Hepatocyte (in vitro differentiated cells): ENCODE results near the gene RANBP3. TPM values are rescaled to one million over a fixed set of nuclear protein-coding genes. Genes with fewer than 3 reads are reported as not detected.

ENCODE experiments used
- DNase-seq: peaks from one replicate; pipeline ENCODE4 v3.0.0-alpha.2; 2016; ENCODE audit warnings: low spot score
- H2AFZ ChIP-seq: fragments of 200-600 bp; sonication (generic); 2 replicates; pipeline ENCODE4 v1.6.0; 2016; ENCODE audit warnings: antibody characterized with exemption, mild to moderate bottlenecking
- H3K27ac ChIP-seq: fragments of 200-600 bp; sonication (generic); 2 replicates; pipeline ENCODE4 v1.5.1; 2016; ENCODE audit warnings: mild to moderate bottlenecking
- H3K27me3 ChIP-seq: fragments of 200-600 bp; sonication (generic); 2 replicates; pipeline ENCODE4 v1.6.1; 2016
- H3K36me3 ChIP-seq: fragments of 200-600 bp; sonication (generic); replicated peaks from 2 replicates; pipeline ENCODE4 v1.5.1; 2016; ENCODE audit warnings: low read depth; ENCODE audit not compliant: insufficient read depth
- H3K4me1 ChIP-seq: fragments of 200-600 bp; sonication (generic); 2 replicates; pipeline ENCODE4 v1.5.1; 2016; ENCODE audit warnings: mild to moderate bottlenecking, moderate library complexity; ENCODE audit not compliant: insufficient read depth
- H3K4me2 ChIP-seq: fragments of 200-600 bp; sonication (generic); 2 replicates; pipeline ENCODE4 v1.6.0; 2016
- H3K4me3 ChIP-seq: fragments of 200-600 bp; sonication (generic); 2 replicates; pipeline ENCODE4 v1.5.1; 2016; ENCODE audit warnings: mild to moderate bottlenecking
- H3K79me2 ChIP-seq: fragments of 200-600 bp; sonication (generic); 2 replicates; pipeline ENCODE4 v1.6.0; 2017; ENCODE audit warnings: mild to moderate bottlenecking
- H3K9me2 ChIP-seq: fragments of 200-600 bp; sonication (generic); replicated peaks from 2 replicates; pipeline ENCODE4 v1.6.0; 2017; ENCODE audit warnings: mild to moderate bottlenecking; ENCODE audit not compliant: insufficient read depth
- H3K9me3 ChIP-seq: fragments of 200-600 bp; sonication (generic); 2 replicates; pipeline ENCODE4 v1.5.1; 2016; ENCODE audit warnings: low read depth, mild to moderate bottlenecking
- H4K20me1 ChIP-seq: fragments of 200-600 bp; sonication (generic); 2 replicates; pipeline ENCODE4 v1.6.0; 2016; ENCODE audit warnings: mild to moderate bottlenecking; ENCODE audit not compliant: insufficient read depth, poor library complexity, severe bottlenecking
- CTCF ChIP-seq: fragments of 200-600 bp; sonication (generic); IDR thresholded peaks from 2 replicates; pipeline ENCODE4 v1.5.1; 2016; ENCODE audit warnings: antibody characterized with exemption, mild to moderate bottlenecking; ENCODE audit not compliant: poor library complexity
- EZH2 ChIP-seq: fragments of 200-600 bp; sonication (generic); IDR thresholded peaks from 2 replicates; pipeline ENCODE4 v1.6.1; 2016; ENCODE audit warnings: antibody characterized with exemption, mild to moderate bottlenecking, borderline replicate concordance
- EZH2phosphoT487 ChIP-seq: fragments of 200-600 bp; sonication (generic); IDR thresholded peaks from one replicate; pipeline ENCODE4 v1.6.1; 2018; ENCODE audit warnings: antibody characterized with exemption, mild to moderate bottlenecking, low read depth, moderate library complexity; ENCODE audit not compliant: unreplicated experiment, severe bottlenecking
- WGBS: methylation state at CpG from one replicate; pipeline ENCODE4 v1.1.6; 2016; ENCODE audit warnings: low lambda C conversion rate; ENCODE audit errors: missing lambda C conversion rate; 5-methylcytosine and 5-hydroxymethylcytosine counted together
- polyA plus RNA-seq: library from polyadenylated mRNA; unstranded; fragments of >200 nt; fragmentation: Nextera tagmentation; extraction: Ambion mirVana; gene quantifications from 2 replicates; pipeline ENCODE4 v1.2.1, GENCODE V29; 2016
- total RNA-seq: library from RNA; depleted of rRNA; stranded (reverse); fragments of >200 nt; gene quantifications from 2 replicates; pipeline ENCODE4 v1.2.3, GENCODE V29; 2014

RANBP3 gene
- total and polyA plus RNA-seq, 2 experiments from 2014 or later, result 10.4 to 51.0 TPM

DNA sequence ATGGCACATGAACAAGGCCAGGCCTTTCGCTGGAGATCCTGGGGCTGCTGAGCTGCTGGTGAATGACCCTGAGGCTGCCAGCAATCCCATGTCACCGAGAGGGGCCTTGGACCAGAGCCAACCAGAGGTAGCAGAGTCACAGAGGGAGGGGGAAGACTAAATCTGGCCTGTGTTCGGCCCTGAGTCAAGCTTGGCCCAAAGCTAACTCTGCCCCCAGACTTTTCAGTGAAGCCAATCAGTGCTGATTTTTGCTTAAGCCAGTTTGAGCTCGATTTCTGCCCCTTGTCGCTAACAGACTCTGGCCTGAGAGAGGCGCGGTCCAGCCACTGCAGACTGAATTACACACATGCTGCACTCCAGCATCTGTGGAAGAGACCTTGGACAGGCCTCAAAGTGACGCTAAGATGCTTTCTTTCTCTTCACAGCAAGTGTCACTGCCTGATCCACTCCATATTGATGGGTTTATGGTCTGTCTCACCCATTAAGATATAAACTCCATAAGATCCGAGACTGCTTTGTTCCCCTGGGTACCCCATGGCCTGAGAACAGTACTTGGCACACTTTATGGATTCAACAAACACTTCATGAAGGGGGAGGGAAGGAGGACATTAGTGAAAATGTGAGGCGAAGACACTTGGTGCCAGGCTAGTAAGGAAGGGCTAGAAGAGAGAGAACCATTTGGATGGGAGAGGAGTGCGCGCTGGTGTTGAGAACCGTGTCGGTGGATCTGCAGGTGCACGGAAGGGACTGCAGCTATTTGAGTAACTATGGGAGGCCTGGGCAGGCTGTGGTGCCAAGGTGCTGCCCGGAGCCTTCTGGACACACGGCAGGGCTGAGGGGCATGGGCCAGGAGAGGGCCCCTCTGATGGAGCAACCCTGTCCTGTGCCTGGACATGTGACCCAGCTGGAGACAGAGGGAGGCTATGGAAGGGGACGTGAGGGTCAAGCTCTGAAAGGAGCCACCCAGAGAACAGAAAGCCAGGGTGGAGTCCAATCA lies 17.6 kb downstream of the RANBP3 start:
- Histone ChIP-seq H3K9me2 (no peaks in the 10 kb centered on the region), H3K27ac (peak overlapping the region; percentile 93), H3K4me1 (peaks cover 75% of the 10 kb centered on the region), H3K4me2 (peak overlapping the region; percentile 41), H3K4me3 (no peak overlapping the region), H3K79me2 (peaks cover 96% of the 10 kb centered on the region), H3K36me3 (no peaks in the 10 kb centered on the region), H2AFZ (no peak overlapping the region), H4K20me1 (peaks cover 72% of the 10 kb centered on the region), H3K9me3 (no peaks in the 10 kb centered on the region), H3K27me3 (no peaks in the 10 kb centered on the region)
- no peak for DNase-seq
- 79% methylated on average over 18 of the region's 18 CpGs for WGBS
- TF ChIP-seq EZH2, result no peak
- no peak for TF ChIP-seq CTCF
- TF ChIP-seq EZH2phosphoT487, result no peak

GRCh38 chr19:5959260-5960004 lies 18.5 kb downstream of the RANBP3 start:
- Histone ChIP-seq H2AFZ (no peak overlapping the region), H4K20me1 (peaks cover 67% of the 10 kb centered on the region), H3K9me3 (no peaks in the 10 kb centered on the region), H3K9me2 (no peaks in the 10 kb centered on the region), H3K79me2 (peaks cover 92% of the 10 kb centered on the region), H3K4me2 (no peak overlapping the region), H3K4me1 (peaks cover 83% of the 10 kb centered on the region), H3K4me3 (no peak overlapping the region), H3K27me3 (no peaks in the 10 kb centered on the region), H3K27ac (peak overlapping the region; percentile 93), H3K36me3 (no peaks in the 10 kb centered on the region)
- TF ChIP-seq CTCF, result no peak
- no peak for TF ChIP-seq EZH2phosphoT487
- no peak for TF ChIP-seq EZH2
- no peak for DNase-seq
- WGBS, result 96% methylated on average over 14 of the region's 14 CpGs

DNA sequence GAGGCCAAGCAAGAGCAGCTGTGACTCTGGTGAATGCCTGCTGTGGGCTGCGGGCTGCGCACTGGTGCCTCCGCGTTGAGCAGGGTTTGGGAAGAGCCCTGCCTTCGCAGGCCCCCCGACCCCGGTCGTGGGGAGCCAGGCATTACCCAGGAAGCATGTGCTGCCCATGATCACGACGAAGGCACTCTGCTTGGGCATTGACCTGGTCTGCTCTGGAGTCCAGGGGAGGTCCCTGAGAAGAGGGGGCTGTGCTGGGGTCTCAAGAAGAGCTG lies 19.2 kb downstream of the RANBP3 start:
- no peak for DNase-seq
- no peaks in the 10 kb centered on the region for H3K9me3 ChIP-seq
- H3K4me1 ChIP-seq, result peaks cover 90% of the 10 kb centered on the region
- H3K9me2 ChIP-seq, result no peaks in the 10 kb centered on the region
- TF ChIP-seq CTCF (no peak), EZH2phosphoT487 (no peak), EZH2 (no peak)
- H3K4me3 ChIP-seq, result no peak overlapping the region
- no peak overlapping the region for H2AFZ ChIP-seq
- H3K36me3 ChIP-seq, result no peaks in the 10 kb centered on the region
- peaks cover 66% of the 10 kb centered on the region for H4K20me1 ChIP-seq
- peak overlapping the region; percentile 82 for H3K27ac ChIP-seq
- peak overlapping the region; percentile 56 for H3K4me2 ChIP-seq
- no peaks in the 10 kb centered on the region for H3K27me3 ChIP-seq
- peaks cover 91% of the 10 kb centered on the region for H3K79me2 ChIP-seq
- WGBS, result 94% methylated on average over 10 of the region's 10 CpGs
